T-helper 22 cell (primary cell): ENCODE measurements around the gene BTN1A1.
"Not testable (repeated sequence)": the region's sequence is repeated elsewhere in the genome, so short reads cannot be mapped to it uniquely, and the experiment has no call there.

ENCODE experiments used
- DNase-seq: peaks from one replicate; pipeline ENCODE4 v3.0.0-alpha.2; 2020; ENCODE audit warnings: low read depth

Gene BTN1A1

DNA sequence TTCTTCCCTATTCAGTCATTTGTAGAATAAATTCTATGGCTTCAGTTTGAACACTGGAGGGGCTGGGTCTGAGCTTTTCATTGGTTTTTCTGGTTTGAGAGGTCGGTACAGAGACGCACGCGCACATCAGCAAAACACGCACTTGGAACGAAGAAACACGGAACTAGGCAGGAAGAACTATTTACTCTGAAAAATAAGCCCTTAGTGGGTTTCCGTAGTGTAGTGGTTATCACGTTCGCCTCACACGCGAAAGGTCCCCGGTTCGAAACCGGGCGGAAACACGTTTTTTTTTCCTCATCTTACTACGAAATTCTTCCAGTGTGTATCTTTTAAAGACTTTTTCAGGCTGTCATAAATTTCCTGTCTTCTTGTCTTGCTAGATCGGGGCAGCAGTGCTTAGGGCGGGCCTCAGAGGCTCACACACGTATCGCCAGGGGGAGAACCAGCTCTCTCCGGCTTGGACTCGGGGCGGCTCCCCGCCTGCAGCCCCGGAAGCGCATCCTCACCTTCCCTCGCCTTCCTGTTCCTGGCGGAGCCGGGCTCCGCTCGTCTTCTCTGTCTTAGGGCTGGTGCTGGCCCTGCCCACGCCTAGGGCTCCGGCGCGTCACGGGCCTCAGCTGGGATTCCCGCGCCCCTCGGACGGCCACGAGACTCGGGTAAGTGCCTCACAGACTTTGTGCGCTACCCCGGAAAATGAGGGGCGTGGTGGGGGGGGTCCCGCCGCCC lies 37.9 kb downstream of the BTN1A1 start, which contains the start of gene HMGN4:
HMGN4 (plus strand) TSS at position 521 of the 726 bp plus-strand sequence. CDS start 6,841 bp downstream, outside the sequence.
- peak; percentile 72 for DNase-seq

DNA sequence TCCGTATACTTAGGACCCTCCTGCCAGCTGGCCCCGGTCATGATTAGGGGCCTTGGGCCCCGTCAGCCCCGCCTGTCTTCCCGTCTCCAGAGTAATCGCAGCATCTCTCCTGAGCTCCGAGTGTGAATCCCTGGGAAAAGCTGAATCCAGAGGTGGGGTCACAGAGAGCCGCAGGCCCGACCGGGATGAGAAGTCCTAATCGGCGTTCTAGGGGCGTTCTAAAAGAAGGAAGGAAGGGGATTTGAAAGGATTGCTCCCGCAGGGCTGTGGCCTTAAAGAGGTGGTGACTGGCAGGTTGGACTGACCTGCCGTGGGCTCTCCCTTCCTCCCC lies 38.4 kb downstream of the BTN1A1 start:
- no peak for DNase-seq

DNA sequence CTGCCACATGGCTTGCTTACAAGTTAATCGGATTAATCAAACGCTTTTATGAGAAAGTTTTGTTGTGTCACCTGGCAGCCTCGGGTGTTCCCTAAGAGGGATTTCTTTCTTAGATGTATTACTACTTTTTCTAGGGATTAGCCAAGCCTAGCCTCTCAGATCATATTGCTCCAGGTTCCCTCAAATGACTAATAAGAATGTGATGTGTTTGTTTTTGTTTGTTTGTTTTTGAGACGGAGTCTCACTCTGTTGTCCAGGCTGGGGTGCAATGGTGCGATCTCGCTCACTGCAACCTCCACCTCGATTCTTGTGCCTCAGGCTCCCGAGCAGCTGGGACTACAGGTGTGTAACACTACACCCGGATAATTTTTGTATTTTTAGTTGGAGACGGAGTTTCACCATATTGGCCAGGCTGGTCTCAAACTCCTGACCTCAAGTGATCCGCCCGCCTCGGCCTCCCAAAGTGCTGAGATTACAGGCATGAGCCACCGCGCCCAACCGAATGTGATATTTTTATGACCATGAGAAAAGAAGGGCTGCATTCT lies 39.0 kb downstream of the BTN1A1 start:
- DNase-seq, result no peak

DNA sequence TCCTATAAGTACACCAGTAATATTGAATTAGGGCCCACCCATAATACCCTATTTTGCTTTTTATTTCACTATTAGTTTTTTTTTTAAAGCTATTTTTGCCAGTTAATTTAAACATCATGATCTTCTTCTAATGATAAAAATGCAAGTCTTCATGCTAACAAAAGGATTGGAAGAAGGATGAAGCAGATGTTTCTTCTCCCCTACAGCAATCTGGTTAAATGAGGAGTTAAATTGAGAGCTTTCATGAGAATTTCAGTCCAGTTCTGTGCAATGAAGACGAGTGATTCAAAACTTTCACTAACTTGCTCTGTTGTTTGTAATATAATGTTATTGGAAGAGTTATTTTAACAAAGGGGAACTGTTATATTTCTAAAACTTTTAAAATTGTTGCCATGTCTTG lies 41.5 kb downstream of the BTN1A1 start:
- no peak for DNase-seq

DNA sequence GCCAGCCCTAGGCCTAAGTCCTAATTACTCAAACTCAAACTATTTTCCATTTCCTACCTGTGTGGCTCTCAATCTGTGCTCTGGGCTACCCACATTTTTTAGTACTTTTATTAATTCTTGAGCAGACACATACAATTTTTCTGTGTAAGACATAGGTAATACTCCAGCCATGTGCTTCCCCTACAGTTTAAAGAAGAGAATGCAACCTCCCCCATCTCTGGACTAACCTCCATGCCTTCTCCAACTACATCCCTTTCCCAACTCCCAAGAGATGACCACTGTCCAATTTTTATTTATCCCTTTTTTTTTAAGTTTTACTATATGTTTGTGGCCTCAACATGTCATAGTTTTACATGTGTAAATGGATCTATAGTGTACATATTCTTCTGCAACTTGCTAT lies 43.9 kb downstream of the BTN1A1 start:
- DNase-seq, result no peak

DNA sequence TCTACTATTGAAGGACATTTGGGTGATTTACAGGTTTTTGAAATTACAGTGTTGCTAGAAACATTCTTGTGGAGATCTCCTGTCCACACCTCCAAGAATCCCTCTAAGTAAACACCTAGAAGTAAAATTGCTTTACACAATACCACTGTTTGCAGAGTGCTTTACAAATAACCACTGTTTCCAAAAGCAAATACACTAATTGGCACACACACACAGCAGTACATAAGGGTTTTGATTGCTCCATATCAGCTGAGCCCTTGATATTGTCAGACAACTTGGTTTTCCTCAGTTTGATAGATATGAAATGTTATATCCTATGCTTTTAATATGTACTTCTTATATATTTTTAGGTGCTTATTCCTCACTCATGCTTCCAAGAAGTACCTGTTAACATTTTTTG lies 44.4 kb downstream of the BTN1A1 start:
- DNase-seq, result no peak

DNA sequence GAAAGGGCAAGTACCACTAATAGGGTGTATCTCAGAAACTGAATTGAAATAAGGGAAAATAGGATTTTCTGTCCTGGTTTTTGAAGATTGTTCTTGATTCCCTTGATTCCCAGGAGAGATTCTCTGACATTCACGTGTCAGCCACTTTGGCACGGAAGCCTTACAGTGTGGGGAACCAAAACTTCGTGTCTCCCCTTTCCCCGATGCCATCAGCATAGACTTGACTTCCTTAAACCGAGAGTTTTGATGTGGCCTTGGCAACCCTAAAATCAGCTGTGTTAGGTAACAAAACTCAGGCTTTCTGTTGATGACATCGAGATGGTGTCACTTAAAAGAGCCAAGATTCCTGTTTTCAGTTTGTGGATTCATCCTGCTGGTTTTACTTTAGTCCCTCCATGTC lies 45.5 kb downstream of the BTN1A1 start:
- DNase-seq, result no peak

DNA sequence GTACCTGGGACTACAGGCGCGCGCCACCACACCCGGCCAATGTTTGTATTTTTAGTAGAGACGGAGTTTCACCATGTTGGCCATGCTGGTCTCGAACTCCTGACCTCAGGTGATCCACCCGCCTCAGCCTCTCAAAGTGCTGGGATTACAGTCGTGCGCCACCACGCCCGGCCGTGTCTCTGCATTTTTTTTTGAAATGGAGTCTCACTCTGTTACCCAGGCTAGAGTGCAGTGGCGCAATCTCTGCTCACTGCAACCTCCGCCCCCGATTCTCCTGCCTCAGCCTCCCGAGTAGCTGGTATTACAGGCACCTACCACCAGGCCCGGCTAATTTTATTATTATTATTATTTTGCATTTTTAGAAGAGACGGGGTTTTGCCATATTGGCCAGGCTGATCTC lies 47.3 kb downstream of the BTN1A1 start:
- DNase-seq, result not testable (repeated sequence)

DNA sequence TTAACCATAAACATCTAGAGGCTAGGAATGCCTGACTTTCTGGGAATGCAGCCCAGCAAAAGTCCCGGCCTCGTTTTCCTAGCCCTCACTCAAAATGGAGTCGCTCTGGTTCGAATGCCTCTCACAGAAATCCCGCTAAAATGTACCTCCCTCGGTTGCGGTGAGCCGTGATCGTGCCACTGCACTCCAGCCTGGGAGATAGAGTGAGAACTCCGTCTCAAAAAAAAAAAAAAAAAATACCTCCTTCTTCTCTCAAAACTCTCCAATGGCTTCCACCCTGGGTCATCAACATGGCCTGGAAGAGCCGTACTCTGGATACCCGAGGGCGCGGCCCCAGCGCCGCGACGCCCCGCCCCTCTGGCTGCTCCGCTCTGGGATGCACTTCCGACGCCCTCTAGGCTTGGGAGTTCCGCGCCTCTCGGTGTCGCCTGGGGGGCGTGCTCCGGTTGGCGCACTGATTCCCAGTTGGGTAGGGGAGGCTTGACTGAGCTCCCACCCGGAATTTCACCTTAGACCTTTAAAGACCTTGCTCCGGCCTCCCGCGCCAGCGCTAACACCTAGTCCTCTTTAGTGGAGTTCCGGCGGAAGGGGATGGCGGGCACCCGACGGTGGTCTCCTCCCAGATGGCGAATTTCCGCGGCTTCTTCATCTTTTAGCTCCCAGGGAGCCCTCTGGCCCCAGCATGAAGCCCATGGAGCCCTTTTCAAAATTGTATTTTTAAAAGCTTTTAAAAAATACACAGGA lies 50.3 kb downstream of the BTN1A1 start:
- peak; percentile 32 for DNase-seq

DNA sequence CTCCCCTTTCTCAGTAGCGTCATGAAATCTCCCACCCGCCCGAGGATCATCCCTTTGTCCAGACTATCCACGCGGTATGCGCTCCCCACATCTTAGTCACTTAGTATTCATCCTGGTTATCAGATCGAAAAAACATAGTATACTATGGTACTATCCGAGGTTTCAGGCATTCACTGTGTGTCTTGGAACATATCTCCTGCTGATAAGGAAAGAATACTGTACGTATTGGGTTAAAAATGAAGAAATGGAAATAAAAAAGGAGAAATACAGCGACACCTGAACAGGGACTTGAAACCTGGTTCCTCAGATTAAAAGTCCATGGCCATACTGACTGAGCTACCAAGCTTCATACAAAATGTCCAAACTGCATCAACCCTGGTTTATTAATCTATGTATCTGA lies 52.1 kb downstream of the BTN1A1 start:
- DNase-seq, result no peak

DNA sequence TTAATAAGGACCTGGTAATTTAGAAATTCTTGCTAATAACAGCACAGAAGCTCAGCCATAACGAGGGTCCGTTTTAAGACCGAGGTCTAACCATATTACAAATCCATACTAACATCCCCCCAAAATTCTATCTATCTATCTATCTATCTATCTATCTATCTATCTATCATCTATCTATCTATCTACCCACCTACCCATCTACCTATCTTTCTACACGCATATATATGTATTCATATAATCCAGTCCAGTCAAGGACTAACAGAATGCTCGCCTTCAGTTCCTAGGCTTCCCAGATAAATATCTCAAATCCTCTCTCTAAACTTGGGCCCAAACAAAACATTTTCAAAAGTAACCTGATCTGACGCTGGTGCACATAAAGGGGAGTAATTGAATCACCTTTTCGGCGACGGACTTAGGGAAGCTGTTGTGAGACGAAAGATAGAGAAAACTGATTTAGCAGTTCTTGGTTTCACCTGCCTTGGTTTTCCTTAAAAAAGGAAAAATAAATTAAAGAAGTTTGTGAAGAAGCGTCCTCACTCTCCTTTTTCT lies 52.6 kb downstream of the BTN1A1 start:
- no peak for DNase-seq

DNA sequence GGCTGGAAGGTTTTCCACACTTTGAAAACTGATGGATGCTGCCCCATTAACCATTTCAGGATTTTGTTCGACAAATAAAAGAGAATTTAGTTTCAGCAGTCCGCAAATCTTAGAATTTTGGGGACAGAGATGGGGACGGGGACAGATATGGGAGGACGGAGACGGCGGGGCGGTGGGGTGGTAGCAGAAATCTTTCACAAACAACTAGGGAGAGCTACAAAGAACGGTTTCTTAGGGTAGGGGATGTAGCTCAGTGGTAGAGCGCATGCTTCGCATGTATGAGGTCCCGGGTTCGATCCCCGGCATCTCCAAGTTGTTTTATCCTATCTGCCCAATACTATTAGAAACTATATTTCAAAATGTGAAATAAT lies 53.1 kb downstream of the BTN1A1 start:
- DNase-seq, result peak; percentile 33

DNA sequence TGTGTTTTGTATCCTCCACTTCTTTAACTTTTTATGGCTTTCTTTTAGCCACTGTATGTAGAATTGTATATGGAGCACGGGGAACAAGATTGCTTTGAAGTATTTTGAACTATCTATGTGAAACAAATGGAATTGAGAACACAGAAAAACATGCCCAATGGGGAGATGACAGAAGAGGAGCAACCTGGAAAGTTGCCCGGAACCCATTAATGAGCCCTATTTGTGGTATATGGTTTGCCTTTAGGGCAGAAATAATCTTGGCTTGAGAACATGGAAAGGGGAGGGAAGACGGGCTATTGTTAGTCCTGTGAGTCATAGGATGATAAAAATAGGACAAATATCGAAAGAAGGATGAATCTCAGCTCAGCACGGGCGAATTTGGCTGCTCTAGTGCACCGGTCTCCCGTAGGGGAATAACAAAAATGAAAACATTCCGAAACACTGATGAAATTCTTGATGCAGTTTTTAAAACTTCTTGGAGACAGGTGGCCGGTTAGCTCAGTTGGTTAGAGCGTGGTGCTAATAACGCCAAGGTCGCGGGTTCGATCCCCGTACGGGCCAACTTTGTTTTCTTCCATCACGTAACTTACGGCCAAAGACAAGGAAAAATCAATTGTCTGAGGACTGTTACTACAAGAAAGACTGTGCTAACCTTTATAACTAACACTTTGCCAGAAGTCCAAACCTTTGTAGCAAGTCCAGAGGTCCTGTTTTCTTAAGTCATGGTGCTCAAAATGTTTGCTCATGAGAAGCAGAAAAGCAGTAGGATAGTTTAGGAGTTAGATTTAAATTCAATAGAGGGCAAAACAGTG lies 53.7 kb downstream of the BTN1A1 start:
- DNase-seq, result peak; percentile 50

DNA sequence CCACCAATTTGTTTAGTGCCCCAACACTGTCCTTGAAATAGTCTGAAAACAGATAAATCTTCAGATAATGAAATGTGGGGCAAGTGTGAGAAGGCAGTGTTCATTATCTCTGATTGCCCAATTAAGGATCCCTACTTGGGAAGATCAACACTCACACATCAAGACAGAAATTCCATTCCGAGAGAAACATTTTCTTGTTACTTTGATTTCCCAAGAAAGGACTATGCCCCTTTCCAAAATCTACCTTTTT lies 54.3 kb downstream of the BTN1A1 start:
- DNase-seq, result no peak

DNA sequence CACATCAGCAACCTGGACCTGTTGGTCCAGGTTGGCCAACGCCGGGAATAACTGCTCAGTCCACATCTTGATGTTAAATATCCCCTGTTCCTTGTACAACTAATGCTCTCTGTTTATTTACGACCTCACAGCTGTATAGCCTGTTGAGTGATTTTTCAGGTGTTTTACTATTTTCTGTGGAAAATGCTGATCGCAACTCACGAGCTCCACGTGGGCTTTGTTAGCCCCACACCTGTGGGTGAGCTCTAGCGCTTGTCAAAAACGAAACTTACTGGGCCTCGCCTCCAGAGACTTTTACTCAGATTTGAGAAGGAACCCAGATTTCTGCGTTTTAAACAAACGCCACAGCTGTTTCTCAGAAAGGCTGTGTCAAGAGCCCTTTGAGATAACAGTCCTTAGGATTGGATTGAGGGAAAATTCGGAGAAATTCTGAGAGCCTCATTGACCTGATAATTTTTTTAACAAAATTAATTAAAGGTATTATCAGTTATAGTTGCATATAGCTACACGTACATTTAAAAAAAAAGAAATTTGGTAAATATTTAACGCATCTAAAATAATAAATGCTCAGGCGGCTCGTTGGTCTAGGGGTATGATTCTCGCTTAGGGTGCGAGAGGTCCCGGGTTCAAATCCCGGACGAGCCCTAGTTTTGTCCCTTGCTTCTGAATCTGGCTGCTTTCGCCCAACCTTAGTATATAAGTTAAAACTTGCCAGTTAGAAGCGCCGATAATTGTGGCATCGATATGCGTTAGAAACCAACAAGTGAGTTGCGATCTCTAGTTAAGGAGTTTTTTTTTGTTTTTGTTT lies 54.8 kb downstream of the BTN1A1 start:
- peak; percentile 32 for DNase-seq

DNA sequence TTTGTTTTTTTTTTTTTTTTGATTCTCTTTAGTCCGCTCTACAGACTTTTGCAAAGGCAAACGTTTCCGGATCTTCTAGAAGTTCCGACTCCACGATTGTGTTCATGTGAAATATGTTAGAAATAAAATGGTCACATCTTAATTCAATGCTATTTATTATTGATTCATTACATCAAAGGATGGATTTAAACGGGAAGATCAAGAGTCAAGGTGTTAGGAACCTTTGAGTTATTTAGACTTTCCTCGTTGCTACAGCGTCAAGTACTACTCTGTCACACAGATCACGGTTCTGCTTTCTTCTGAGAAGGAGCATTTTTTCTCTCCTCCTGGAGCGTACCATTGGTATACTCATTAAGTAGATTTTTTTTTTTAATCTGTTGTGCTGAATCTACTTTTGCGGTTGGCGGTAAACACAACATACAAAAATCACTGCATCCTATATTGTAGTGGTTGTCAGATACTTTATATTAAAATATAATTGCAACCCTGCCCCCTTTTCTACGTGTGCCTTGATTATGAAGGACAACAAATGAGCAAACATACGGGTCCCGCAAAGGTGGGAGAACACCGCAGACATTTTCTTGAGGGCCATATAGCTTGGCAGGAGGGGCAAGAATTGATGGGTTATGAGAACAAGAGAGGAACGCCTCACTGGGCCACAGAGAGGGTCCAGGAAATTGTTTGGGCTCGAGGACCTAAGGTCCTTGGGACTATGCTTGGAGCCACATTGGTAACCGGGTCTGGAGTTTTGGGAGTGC lies 55.6 kb downstream of the BTN1A1 start:
- no peak for DNase-seq

DNA sequence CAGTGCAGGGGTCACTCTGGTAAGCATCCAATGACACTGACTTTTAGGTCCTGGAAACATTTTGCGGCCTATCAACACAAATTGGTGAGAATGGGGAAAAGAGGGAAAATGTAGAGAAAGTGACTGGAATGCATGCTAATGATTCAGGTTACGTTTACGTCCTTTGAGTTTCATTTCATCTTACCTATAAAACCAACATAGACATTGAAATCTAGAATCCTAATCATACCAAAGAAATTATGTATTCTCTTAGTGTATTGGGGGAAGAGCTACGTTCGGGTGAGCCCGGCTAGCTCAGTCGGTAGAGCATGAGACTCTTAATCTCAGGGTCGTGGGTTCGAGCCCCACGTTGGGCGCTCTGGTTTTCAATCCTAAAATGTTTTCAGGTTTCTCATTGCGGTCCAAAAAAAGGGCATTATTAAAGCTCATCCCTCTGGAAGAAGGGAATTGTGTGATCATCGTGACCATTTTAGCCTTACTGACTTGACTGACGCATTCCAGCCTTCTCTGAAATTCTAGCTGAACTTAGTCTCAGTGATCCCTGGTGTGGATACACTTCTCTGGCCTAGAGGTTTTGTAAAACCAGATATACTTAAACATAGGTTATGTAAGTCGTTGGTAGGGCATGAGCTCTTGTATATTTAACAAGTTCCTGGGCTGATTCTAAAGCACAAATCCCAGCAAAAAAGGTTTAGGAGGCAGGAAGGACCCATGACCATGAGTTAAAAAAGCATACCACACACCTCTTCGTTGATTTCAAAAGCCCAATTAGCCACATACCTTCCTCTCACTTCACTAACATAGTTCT lies 56.4 kb downstream of the BTN1A1 start:
- no peak for DNase-seq
